A673 (cell line): ENCODE data around the gene ARAP3. TPM values are rescaled to one million over a fixed set of nuclear protein-coding genes. Genes with fewer than 3 reads are reported as not detected.

Experiments used
- BruUV-seq: library from RNA; stranded (reverse); fragments of 400-500 nt; replicated peaks from 2 replicates; lab custom pipeline; 2021; lab: Mats Ljungman, UMichigan
- CTCF ChIA-PET: fragments of 300-600 bp; sonication (Branson Sonifier 250); formaldehyde crosslinking; loops from one replicate; lab custom pipeline; 2022; ENCODE audit warnings: antibody characterized with exemption; lab: Charles Lee
- POLR2A ChIA-PET: fragments of 300-600 bp; sonication (Branson Sonifier 250); formaldehyde crosslinking; loops from one replicate; lab custom pipeline; 2022; ENCODE audit warnings: antibody characterized with exemption; ENCODE audit not compliant: low non-redundant PET; lab: Charles Lee
- DNase-seq: peaks from one replicate; pipeline ENCODE4 v3.0.0-alpha.2; 2015; ENCODE audit warnings: low spot score
- H3K27ac ChIP-seq: fragments of 200-600 bp; sonication (generic); 2 replicates; pipeline ENCODE4 v1.5.1; 2016; ENCODE audit warnings: mixed run types, low read depth, mild to moderate bottlenecking, mixed read lengths, antibody characterized with exemption, low read length; ENCODE audit not compliant: poor library complexity, severe bottlenecking
- H3K27me3 ChIP-seq: fragments of 200-600 bp; sonication (generic); replicated peaks from 2 replicates; pipeline ENCODE4 v1.6.1; 2017; ENCODE audit warnings: mixed run types, low read depth, mild to moderate bottlenecking, mixed read lengths, antibody characterized with exemption, low read length; ENCODE audit not compliant: insufficient read depth, poor library complexity
- H3K36me3 ChIP-seq: fragments of 200-600 bp; sonication (generic); 2 replicates; pipeline ENCODE4 v1.6.1; 2016; ENCODE audit warnings: mixed run types, mild to moderate bottlenecking, mixed read lengths, antibody characterized with exemption, low read length; ENCODE audit not compliant: insufficient read depth, poor library complexity, severe bottlenecking
- H3K4me1 ChIP-seq: fragments of 200-600 bp; sonication (generic); 2 replicates; pipeline ENCODE4 v1.6.1; 2017; ENCODE audit warnings: mixed run types, mild to moderate bottlenecking, mixed read lengths, antibody characterized with exemption, low read length; ENCODE audit not compliant: insufficient read depth, poor library complexity, severe bottlenecking
- H3K4me3 ChIP-seq: fragments of 200-600 bp; sonication (generic); 2 replicates; pipeline ENCODE4 v1.5.1; 2016; ENCODE audit warnings: low read depth, mixed run types, mild to moderate bottlenecking, mixed read lengths, low read length; ENCODE audit not compliant: poor library complexity, severe bottlenecking
- H3K9me3 ChIP-seq: fragments of 200-600 bp; sonication (generic); 2 replicates; pipeline ENCODE4 v1.6.1; 2016; ENCODE audit warnings: mixed run types, low read depth, mild to moderate bottlenecking, mixed read lengths, antibody characterized with exemption, low read length; ENCODE audit not compliant: poor library complexity, severe bottlenecking
- CTCF ChIP-seq: fragments of 300-800, 200-600 bp; sonication (generic); conservative IDR thresholded peaks from 2 replicates; pipeline ENCODE4 v1.5.1; 2017; ENCODE audit warnings: low read depth, mild to moderate bottlenecking, antibody characterized with exemption, low read length, moderate library complexity, mixed read lengths
- EZH2 ChIP-seq: fragments of 200-600 bp; sonication (generic); IDR thresholded peaks from 2 replicates; pipeline ENCODE4 v1.6.1; 2017; ENCODE audit warnings: borderline replicate concordance, low read depth, mild to moderate bottlenecking, mixed read lengths, antibody characterized with exemption, low read length; ENCODE audit not compliant: poor library complexity, severe bottlenecking
- intact Hi-C: fragments of 100-400 bp; cut with micrococcal nuclease; formaldehyde crosslinking; loops from one replicate; pipeline ENCODE4 v1.10.0; 2022; ENCODE audit not compliant: unreplicated experiment
- total RNA-seq: library from RNA; stranded (reverse); gene quantifications from 2 replicates; pipeline ENCODE4 v1.2.3, GENCODE V29; 2021

The ARAP3 gene
- total RNA-seq, 1 experiment from 2014 or later: 4.1 TPM

- ChIA-PET CTCF (interaction anchor here (0.6 kb wide), 1 partner anchor 35 kb away, joined by 3 read pairs; no protein-coding TSS in a partner anchor), POLR2A (no interaction called here)
- BruUV-seq: no TSS peak
- H3K4me3 ChIP-seq: no peak overlapping the region
- no peaks in the 10 kb centered on the region for H3K36me3 ChIP-seq
- intact Hi-C loops: no loop called here
- no peak for TF ChIP-seq CTCF
- no peak for TF ChIP-seq EZH2
- H3K4me1 ChIP-seq: no peaks in the 10 kb centered on the region
- no peak overlapping the region for H3K27ac ChIP-seq
- no peaks in the 10 kb centered on the region for H3K9me3 ChIP-seq
- no peaks in the 10 kb centered on the region for H3K27me3 ChIP-seq
- DNase-seq: no peak
These were observed 24.0 kb downstream of the ARAP3 start for GRCh38 chr5:141657937-141658545.

GRCh38 chr5:141657404-141657803 lies 24.6 kb downstream of the ARAP3 start:
- intact Hi-C loops: no loop called here
- no peaks in the 10 kb centered on the region for H3K27me3 ChIP-seq
- BruUV-seq: no TSS peak
- no peak for DNase-seq
- no peak overlapping the region for H3K27ac ChIP-seq
- H3K4me3 ChIP-seq: no peak overlapping the region
- no peaks in the 10 kb centered on the region for H3K9me3 ChIP-seq
- no peaks in the 10 kb centered on the region for H3K4me1 ChIP-seq
- TF ChIP-seq CTCF (no peak), EZH2 (no peak)
- CTCF ChIA-PET: interaction anchor here (0.6 kb wide), 1 partner anchor 36 kb away, joined by 3 read pairs; no protein-coding TSS in a partner anchor
- POLR2A ChIA-PET: no interaction called here
- no peaks in the 10 kb centered on the region for H3K36me3 ChIP-seq

- CTCF ChIA-PET: no interaction called here
- intact Hi-C loops: no loop called here
- Histone ChIP-seq H3K4me1 (no peaks in the 10 kb centered on the region), H3K4me3 (no peak overlapping the region), H3K27ac (no peak overlapping the region), H3K9me3 (no peaks in the 10 kb centered on the region), H3K36me3 (no peaks in the 10 kb centered on the region), H3K27me3 (no peaks in the 10 kb centered on the region)
- DNase-seq: no peak
- POLR2A ChIA-PET: no interaction called here
- TF ChIP-seq CTCF (no peak), EZH2 (no peak)
- BruUV-seq: no TSS peak
These were observed 25.6 kb downstream of the ARAP3 start for GRCh38 chr5:141656396-141656795.
